Middle frontal gyrus (tissue), 1 donor: ENCODE data around the gene MED22.
"Not testable (repeated sequence)": the region's sequence is repeated elsewhere in the genome, so short reads cannot be mapped to it uniquely, and the experiment has no call there.

ENCODE experiments used
- DNase-seq: peaks from one replicate; pipeline ENCODE4 v3.0.0-alpha.2; 2015; ENCODE audit warnings: low spot score; ENCODE audit errors: extremely low spot score

MED22 gene

GRCh38 chr9:133307301-133307700, 40.6 kb downstream of the MED22 start:
- no peak for DNase-seq

- DNase-seq = no peak
Measured at GRCh38 chr9:133306242-133307204, 41.4 kb downstream of the MED22 start.

- no peak for DNase-seq
Measured at GRCh38 chr9:133305731-133306130, 42.2 kb downstream of the MED22 start.

GRCh38 chr9:133304477-133305377, 43.2 kb downstream of the MED22 start:
- no peak for DNase-seq

DNA sequence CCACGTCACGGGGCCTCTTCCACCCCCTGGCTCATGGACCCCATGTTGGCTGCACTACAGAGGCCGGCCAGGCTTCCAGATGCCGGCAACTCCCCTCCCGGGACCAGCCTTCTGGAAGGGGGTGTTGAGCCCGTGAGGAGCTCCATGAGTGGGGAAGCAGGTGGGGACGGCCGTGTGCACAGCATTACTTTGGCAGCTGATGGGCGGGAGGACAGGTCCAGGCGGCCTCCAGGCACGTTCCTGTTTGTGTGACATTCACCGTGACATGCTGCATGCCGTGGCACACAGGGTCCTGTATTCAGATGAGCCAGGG, 43.8 kb downstream of the MED22 start:
- no peak for DNase-seq

DNA sequence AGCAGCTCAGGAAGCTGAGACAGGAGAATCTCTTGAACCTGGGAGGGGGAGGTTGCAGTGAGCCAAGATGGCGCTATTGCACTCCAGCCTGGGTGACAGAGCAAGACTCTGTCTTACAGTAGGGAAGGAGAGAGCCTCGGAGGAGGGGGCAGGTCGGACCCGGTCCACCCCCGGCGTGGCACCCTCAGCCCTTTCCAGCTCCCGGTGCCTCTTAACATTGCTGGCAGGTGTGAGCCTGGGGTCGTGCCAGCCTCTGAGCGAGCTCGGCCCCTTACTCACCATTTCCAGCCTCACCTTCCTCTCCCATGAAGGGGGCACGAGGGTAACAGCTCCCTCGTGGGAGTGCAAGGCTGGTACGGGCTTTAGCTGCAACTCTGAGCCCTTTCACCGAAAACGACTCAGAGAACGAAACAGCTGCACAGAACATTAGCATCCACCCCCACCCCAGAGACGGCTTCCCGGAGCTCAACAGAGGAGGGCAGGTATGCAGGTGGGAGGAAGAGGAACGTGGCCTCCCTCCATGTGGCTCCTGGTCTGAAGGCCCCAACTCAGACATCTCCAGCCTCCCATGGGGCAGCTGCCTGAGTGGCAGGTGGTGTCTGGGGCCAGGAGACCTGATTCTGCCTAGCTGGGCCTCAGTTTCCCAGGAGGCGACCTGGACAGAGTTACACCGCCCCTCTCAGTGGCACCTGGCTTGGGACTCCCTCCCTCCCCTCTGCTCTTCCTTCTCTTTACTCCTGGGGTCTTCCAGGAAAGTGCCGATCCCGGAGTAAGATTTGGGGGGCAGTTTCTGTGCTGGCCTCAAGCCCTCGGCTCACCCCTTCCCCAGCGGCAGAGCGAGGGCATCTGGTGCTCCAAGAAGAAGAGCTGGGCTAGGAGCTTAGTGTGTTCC, 44.4 kb downstream of the MED22 start:
- no peak for DNase-seq

- no peak for DNase-seq
Measured at GRCh38 chr9:133301253-133302230, 46.4 kb downstream of the MED22 start.

- not testable (repeated sequence) for DNase-seq
Measured at GRCh38 chr9:133299996-133300395, 47.9 kb downstream of the MED22 start.

GRCh38 chr9:133294257-133294656, 53.7 kb downstream of the MED22 start:
- no peak for DNase-seq

DNA sequence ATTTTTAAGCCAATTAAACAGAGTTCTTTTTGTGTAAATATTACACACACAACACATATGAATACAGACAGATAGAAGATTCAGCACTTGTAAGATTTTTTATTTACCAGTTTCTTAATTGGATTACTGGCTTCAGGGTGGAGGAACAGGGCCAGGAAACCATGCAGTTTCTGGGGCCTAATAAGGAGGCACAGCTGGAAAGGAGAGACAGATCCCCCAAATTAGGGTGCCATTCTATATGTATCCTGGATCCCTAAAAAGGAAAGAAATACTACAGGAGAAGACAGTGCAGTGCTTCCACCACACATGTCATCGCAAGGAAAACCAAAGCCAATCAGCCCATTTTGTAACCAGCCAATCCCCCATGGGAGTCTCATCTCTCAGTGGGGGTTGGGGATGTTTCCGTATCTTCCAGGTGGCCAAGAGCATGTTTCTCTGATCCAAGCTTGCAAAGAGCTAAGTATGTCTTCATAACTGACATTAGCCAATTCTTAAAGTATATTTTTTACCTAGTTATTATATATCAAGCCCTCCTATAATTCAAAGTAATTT, 57.1 kb downstream of the MED22 start:
- DNase-seq = no peak
